GM19025 (cell line): ENCODE results near the gene IQGAP2.
A peak's percentile ranks its signal among the peaks of the same experiment; 100 is the strongest.

Source experiments
- ATAC-seq: cut with Tn5 transposase; IDR thresholded peaks from one replicate; pipeline ENCODE4 v1.9.1; 2021; ENCODE audit warnings: mild to moderate bottlenecking, low read depth, moderate library complexity; ENCODE audit not compliant: unreplicated experiment

IQGAP2 gene

DNA sequence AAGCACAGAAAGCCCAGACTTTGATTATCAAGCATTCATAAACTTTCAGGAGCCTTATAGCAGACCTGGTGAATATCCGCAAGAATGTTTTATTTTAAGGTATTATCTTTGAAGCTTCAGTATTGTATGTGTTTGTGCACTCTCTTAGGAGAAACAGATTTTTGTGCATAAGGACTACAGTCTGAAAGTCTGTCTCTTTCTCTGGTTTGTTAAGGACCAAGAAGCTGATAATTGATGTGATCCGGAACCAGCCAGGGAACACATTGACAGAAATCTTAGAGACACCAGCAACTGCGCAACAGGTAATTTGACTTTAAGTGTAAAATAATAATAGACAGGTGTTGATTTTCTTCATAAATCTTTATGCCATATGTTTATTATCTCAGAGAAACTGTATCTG lies 290.1 kb downstream of the IQGAP2 start:
- ATAC-seq = no peak

GRCh38 chr5:76694317-76694716 lies 291.2 kb downstream of the IQGAP2 start:
- no peak for ATAC-seq

GRCh38 chr5:76695346-76695745 lies 292.3 kb downstream of the IQGAP2 start:
- no peak for ATAC-seq

GRCh38 chr5:76696251-76696650 lies 293.2 kb downstream of the IQGAP2 start:
- ATAC-seq = no peak

DNA sequence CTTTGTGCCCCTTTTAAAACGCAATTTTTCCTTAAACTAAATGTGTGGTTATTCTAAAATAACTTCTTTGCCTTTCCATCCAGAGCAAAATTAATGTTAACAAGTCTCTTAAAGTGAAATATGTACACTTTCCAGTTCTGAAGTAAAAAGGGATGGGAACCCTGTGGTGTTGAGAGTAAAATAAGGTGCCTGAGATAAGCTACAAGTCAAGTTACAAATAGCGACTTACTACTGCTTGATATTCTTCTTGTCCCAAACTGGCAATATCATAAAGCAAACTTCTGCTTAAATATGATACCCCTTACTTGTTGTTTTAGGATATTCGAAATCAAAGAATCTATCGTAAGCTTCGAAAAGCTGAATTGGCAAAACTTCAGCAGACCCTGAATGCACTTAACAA lies 294.6 kb downstream of the IQGAP2 start:
- ATAC-seq = no peak

DNA sequence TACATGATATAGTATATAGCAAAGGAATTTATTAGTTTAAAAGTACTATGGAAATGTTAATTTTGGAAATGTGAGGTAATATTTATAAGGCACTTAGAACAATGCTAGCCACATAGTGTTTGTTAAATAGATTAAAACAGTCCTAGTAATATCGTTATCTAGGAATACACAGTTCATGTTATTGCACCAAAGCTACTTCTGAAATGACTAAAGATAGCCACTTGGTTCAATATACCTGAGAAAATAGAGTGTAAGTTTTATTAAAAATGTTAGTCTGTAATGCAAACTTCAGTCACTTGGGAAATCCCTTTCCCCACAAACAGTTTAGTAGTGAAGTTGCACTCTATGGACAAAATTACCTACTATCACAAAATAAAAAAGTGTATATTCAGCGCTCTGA lies 297.5 kb downstream of the IQGAP2 start:
- no peak for ATAC-seq

- no peak for ATAC-seq
These were observed 298.2 kb downstream of the IQGAP2 start for GRCh38 chr5:76701298-76701697.

- ATAC-seq = no peak
These were observed 300.6 kb downstream of the IQGAP2 start for GRCh38 chr5:76703707-76704106.

- ATAC-seq = no peak
These were observed 301.1 kb downstream of the IQGAP2 start for GRCh38 chr5:76704131-76704663.

DNA sequence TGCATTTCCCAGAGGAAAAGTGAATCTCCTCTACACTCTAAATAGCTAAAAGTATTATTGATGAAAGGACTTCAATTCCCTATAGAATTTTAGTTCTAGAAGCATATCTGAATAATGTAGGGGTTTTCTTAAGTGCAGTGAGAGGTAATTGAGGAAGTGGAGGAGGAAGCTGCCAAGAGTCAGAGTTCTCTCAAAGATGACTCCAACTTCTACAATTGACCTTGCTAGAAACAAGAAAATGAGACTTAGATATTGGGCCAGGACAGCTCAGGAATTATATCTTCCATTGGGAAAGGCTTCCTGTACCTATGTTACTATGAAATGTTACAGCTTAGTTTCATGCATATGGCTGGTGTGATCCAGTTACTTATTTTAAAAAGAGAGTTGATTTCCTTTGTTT lies 302.5 kb downstream of the IQGAP2 start:
- no peak for ATAC-seq

- no peak for ATAC-seq
These were observed 306.7 kb downstream of the IQGAP2 start for GRCh38 chr5:76709762-76710161.

GRCh38 chr5:76710991-76711390 lies 307.9 kb downstream of the IQGAP2 start:
- no peak for ATAC-seq

- no peak for ATAC-seq
These were observed 311.8 kb downstream of the IQGAP2 start for GRCh38 chr5:76714751-76715485.

- no peak for ATAC-seq
These were observed 312.3 kb downstream of the IQGAP2 start for GRCh38 chr5:76715486-76715735.

- no peak for ATAC-seq
These were observed 312.8 kb downstream of the IQGAP2 start, which contains the start of gene F2R for GRCh38 chr5:76715736-76716455. Gene F2R, plus strand, starts transcription at chr5:76716126. Its CDS starts 182 bp downstream, at chr5:76716308.

- no peak for ATAC-seq
These were observed 313.5 kb downstream of the IQGAP2 start for GRCh38 chr5:76716456-76717157.

GRCh38 chr5:76717222-76718083 lies 314.4 kb downstream of the IQGAP2 start:
- ATAC-seq = no peak

GRCh38 chr5:76718381-76718832 lies 315.3 kb downstream of the IQGAP2 start:
- no peak for ATAC-seq

- no peak for ATAC-seq
These were observed 315.8 kb downstream of the IQGAP2 start for GRCh38 chr5:76718880-76719279.

- peak; percentile 88 for ATAC-seq
These were observed 318.0 kb downstream of the IQGAP2 start for GRCh38 chr5:76720988-76721569.
